ENCODE results near the gene MLEC.

Gene MLEC

GRCh38 chr12:120686690-120687577 lies at the start of gene MLEC:
Gene MLEC, plus strand, starts transcription at chr12:120687149. Its CDS starts 148 bp downstream, at chr12:120687297.
- DNase-seq = peak; percentile 99

GRCh38 chr12:120639771-120640721 lies 46.9 kb upstream of the MLEC start, which contains the start of gene CABP1:
Gene CABP1, plus strand, starts transcription at chr12:120640626. Its CDS starts 60 bp downstream, at chr12:120640686.
- DNase-seq = no peak

GRCh38 chr12:120640861-120641833 lies 45.8 kb upstream of the MLEC start:
- DNase-seq = peak; percentile 45

- no peak for DNase-seq
Observed at GRCh38 chr12:120642121-120642520, 44.8 kb upstream of the MLEC start.

- no peak for DNase-seq
Observed at GRCh38 chr12:120642826-120643225, 44.1 kb upstream of the MLEC start.

- DNase-seq = no peak
Observed at GRCh38 chr12:120643574-120643973, 43.4 kb upstream of the MLEC start.

GRCh38 chr12:120646044-120646443 lies 40.9 kb upstream of the MLEC start:
- no peak for DNase-seq

GRCh38 chr12:120647375-120647755 lies 39.6 kb upstream of the MLEC start:
- no peak for DNase-seq

- no peak for DNase-seq
Observed at GRCh38 chr12:120649442-120650232, 37.3 kb upstream of the MLEC start.

- no peak for DNase-seq
Observed at GRCh38 chr12:120650233-120650690, 36.7 kb upstream of the MLEC start.

- no peak for DNase-seq
Observed at GRCh38 chr12:120651821-120652220, 35.1 kb upstream of the MLEC start.

- DNase-seq = no peak
Observed at GRCh38 chr12:120652656-120653435, 34.1 kb upstream of the MLEC start.

- DNase-seq = no peak
Observed at GRCh38 chr12:120653611-120654010, 33.3 kb upstream of the MLEC start.

- no peak for DNase-seq
Observed at GRCh38 chr12:120654656-120655055, 32.3 kb upstream of the MLEC start.

GRCh38 chr12:120656008-120656407 lies 30.9 kb upstream of the MLEC start:
- no peak for DNase-seq

GRCh38 chr12:120658286-120659150 lies 28.4 kb upstream of the MLEC start:
- DNase-seq = no peak

- no peak for DNase-seq
Observed at GRCh38 chr12:120659151-120659525, 27.8 kb upstream of the MLEC start.

GRCh38 chr12:120661432-120661831 lies 25.5 kb upstream of the MLEC start:
- no peak for DNase-seq

- no peak for DNase-seq
Observed at GRCh38 chr12:120662879-120663278, 24.1 kb upstream of the MLEC start.
